Heart left ventricle (tissue), 16 donors: ENCODE measurements around the gene TMEM204. TPM values are rescaled to one million over a fixed set of nuclear protein-coding genes. Genes with fewer than 3 reads are reported as not detected.

Source experiments
- ATAC-seq, 4 donors: fragments of 200-7000 bp; cut with Tn5 transposase; one replicate each; pipeline ENCODE4 v1.9.1; 2020 to 2022; ENCODE audit warnings: moderate library complexity in 4 of 4, mild to moderate bottlenecking in 3 of 4, moderate number of reproducible peaks in 1 of 4
- DNase-seq, 5 donors: peaks; one replicate each; pipeline ENCODE4 v3.0.0-alpha.2; 2020
- H3K27ac ChIP-seq, 12 donors: fragments of 200-600 bp; sonication (generic) in 4 of 12; one replicate each; pipeline versions ENCODE4 v1.5.0 to v1.8.0; 2016 to 2022; ENCODE audit warnings: mild to moderate bottlenecking in 2 of 12
- H3K27me3 ChIP-seq, 9 donors: fragments of 200-600 bp; sonication (generic) in 2 of 9; one replicate each; pipeline versions ENCODE4 v1.5.1 to v1.8.0; 2016 to 2022; ENCODE audit warnings: mild to moderate bottlenecking in 3 of 9
- H3K36me3 ChIP-seq, 9 donors: fragments of 200-600 bp; sonication (generic) in 2 of 9; one replicate each; pipeline versions ENCODE4 v1.5.0 to v1.8.0; 2018 to 2022; ENCODE audit warnings: mild to moderate bottlenecking in 2 of 9
- H3K4me1 ChIP-seq, 12 donors: fragments of 200-600 bp; sonication (generic) in 4 of 12; one replicate each; pipeline versions ENCODE4 v1.5.0 to v1.8.0; 2016 to 2022; ENCODE audit warnings: mild to moderate bottlenecking in 3 of 12
- H3K4me3 ChIP-seq, 12 donors: fragments of 200-600 bp; sonication (generic) in 4 of 12; one replicate each; pipeline versions ENCODE4 v1.5.0 to v1.8.0; 2017 to 2022; ENCODE audit warnings: mild to moderate bottlenecking in 9 of 12, moderate library complexity in 4 of 12
- H3K9me3 ChIP-seq, 12 donors: fragments of 200-600 bp; sonication (generic) in 4 of 12; one replicate each; pipeline versions ENCODE4 v1.5.0 to v1.8.0; 2016 to 2022; ENCODE audit warnings: mild to moderate bottlenecking in 1 of 12
- CTCF ChIP-seq, 12 donors: fragments of 200-600 bp; sonication (generic) in 4 of 12; IDR thresholded peaks; one replicate each; pipeline versions ENCODE4 v1.5.0 to v1.8.0; 2018 to 2022; ENCODE audit warnings: antibody characterized with exemption in 12 of 12, mild to moderate bottlenecking in 5 of 12
- POLR2A ChIP-seq, 2 donors: fragments of 450-650 bp; IDR thresholded peaks; one replicate each; pipeline ENCODE4 v1.6.1; 2017; ENCODE audit warnings: antibody characterized with exemption in 2 of 2, mild to moderate bottlenecking in 2 of 2, moderate library complexity in 2 of 2
- WGBS, 4 donors: extraction: QIAGEN DNeasy Blood & Tissue Kit in 2 of 4; methylation state at CpG; one replicate each; pipeline versions ENCODE4 v1.1.5 to v1.1.7; 2013 to 2018; 5-methylcytosine and 5-hydroxymethylcytosine counted together
- intact Hi-C, 10 donors: fragments of 100-400 bp; cut with DNase I; formaldehyde crosslinking; loops; one replicate each; pipeline versions ENCODE4 v1.11.1 to v1.14.2; 2022
- polyA plus RNA-seq, 2 donors: library from polyadenylated mRNA; stranded (reverse); fragments of 200-250 nt; gene quantifications; one replicate each; pipeline ENCODE4 v1.2.3, GENCODE V29; 2013
- total RNA-seq, 9 donors: library from RNA; depleted of rRNA in 2 of 9; stranded (reverse); fragments of >200 nt in 2 of 9; fragmentation: NEBNext Ultra II Directional in 3 of 9; extraction: Animal tissue kit (Norgen Biotek cat#: 25700) in 3 of 9; gene quantifications; one replicate each; pipeline versions ENCODE4 v1.1.0 to v1.2.4, GENCODE V29; 2016 to 2023
- donor health status: ischemic (EF 13 %, LVEDD 7.1; RV severe dilation, severe dysfunction).
- donor health status: healthy with polysubstance abuse.
- donor health status: DM: no; HTN: yes; CAD: no.
- donor health status: DM: no; HTN: no; CAD: no.
- donor health status: ischemic (EF 25% LVEDD 6.9; RV normal size, moderate dysfunction).
- donor health status: ischemic (EF 25% LVEDD 5.7; RV mildly dilated, moderate dysfunction).
- donor health status: healthy.
- donor health status: DM: yes; HTN: yes; CAD: no.
- donor health status: ischemic (EF 35%, LVEDD 5.7; RV mildly dilated, moderate dysfunction).
- donor health status: nonischemic (EF 11% LVEDD 7.7; RV severe dilation, severe dysfunction).
- donor health status: DM: yes; HTN: yes; CAD: no.
- donor health status: PGD.
- donor health status: ischemic (EF 29% LVEDD 5.4; RV normal size, mild dysfunction).
- donor health status: nonischemic (EF 23%, LVEDD 6.1; RV moderate dilation, normal function).

Gene TMEM204
- total and polyA plus RNA-seq, 11 donors = 14.0 to 64.2 (median 20.2) TPM

GRCh38 chr16:1554826-1555445 lies 21.5 kb downstream of the TMEM204 start:
- H3K4me3 ChIP-seq = no peak overlapping the region
- TF ChIP-seq CTCF (IDR thresholded peaks at IDR 0.05) (no peak), POLR2A (IDR thresholded peaks at IDR 0.05) (no peak)
- 93 to 95% (median 94%) methylated on average over 33 to 34 of the region's 34 CpGs for WGBS, 4 donors
- no peak overlapping the region for H3K27ac ChIP-seq
- H3K9me3 ChIP-seq = no peaks in the 10 kb centered on the region
- ATAC-seq = no peak
- intact Hi-C loops = loop anchor here in 2 of 10 donors (5.0 kb wide), 2 partner anchors 52 to 57 kb away; partner anchors contain the start of genes CRAMP1 (in 1 of the 2) and IFT140 (in 1 of the 2)
- H3K36me3 ChIP-seq = peaks cover 0 to 94% (median 60%) of the 10 kb centered on the region in 9 donors
- H3K4me1 ChIP-seq = peaks cover 6 to 44% (median 32%) of the 10 kb centered on the region in 12 donors
- DNase-seq = no peak
- no peaks in the 10 kb centered on the region for H3K27me3 ChIP-seq

- no peak overlapping the region for H3K27ac ChIP-seq
These were observed 22.8 kb downstream of the TMEM204 start for GRCh38 chr16:1556254-1556653.

GRCh38 chr16:1557074-1557473 lies 23.6 kb downstream of the TMEM204 start:
- DNase-seq = no peak
- intact Hi-C loops = loop anchor here in 1 of 10 donors (5.0 kb wide), 1 partner anchor 50 kb away; no protein-coding TSS in a partner anchor
- TF ChIP-seq POLR2A (IDR thresholded peaks at IDR 0.05) (no peak), CTCF (IDR thresholded peaks at IDR 0.05) (no peak)
- Histone ChIP-seq H3K36me3 (peaks cover 0 to 95% (median 66%) of the 10 kb centered on the region in 9 donors), H3K4me3 (no peak overlapping the region), H3K27ac (no peak overlapping the region), H3K9me3 (no peaks in the 10 kb centered on the region), H3K27me3 (no peaks in the 10 kb centered on the region), H3K4me1 (peaks cover 0 to 33% (median 12%) of the 10 kb centered on the region in 12 donors)
- no peak for ATAC-seq
- WGBS, 4 donors = 83 to 91% (median 89%) methylated on average over 16 of the region's 16 CpGs

More at GRCh38 chr16:1556254-1556653, 22.8 kb downstream of the TMEM204 start:
- no peaks in the 10 kb centered on the region for H3K27me3 ChIP-seq
- H3K9me3 ChIP-seq = no peaks in the 10 kb centered on the region
- DNase-seq = no peak
- 83 to 92% (median 86%) methylated on average over 13 of the region's 13 CpGs for WGBS, 4 donors
- no peak overlapping the region for H3K4me3 ChIP-seq
- TF ChIP-seq CTCF (IDR thresholded peaks at IDR 0.05) = no peak
- no peak for TF ChIP-seq POLR2A (IDR thresholded peaks at IDR 0.05)
- H3K4me1 ChIP-seq = peaks cover 0 to 37% (median 19%) of the 10 kb centered on the region in 12 donors
- ATAC-seq = no peak
- H3K36me3 ChIP-seq = peaks cover 0 to 95% (median 67%) of the 10 kb centered on the region in 9 donors
- intact Hi-C loops = loop anchor here in 1 of 10 donors (5.0 kb wide), 1 partner anchor 51 kb away; no protein-coding TSS in a partner anchor

GRCh38 chr16:1557576-1557975 lies 24.1 kb downstream of the TMEM204 start:
- DNase-seq (no peak), ATAC-seq (no peak)
- Histone ChIP-seq H3K27ac (no peak overlapping the region), H3K4me1 (peaks cover 0 to 28% (median 9%) of the 10 kb centered on the region in 12 donors), H3K36me3 (peaks cover 0 to 97% (median 68%) of the 10 kb centered on the region in 9 donors), H3K27me3 (no peaks in the 10 kb centered on the region), H3K4me3 (no peak overlapping the region), H3K9me3 (no peaks in the 10 kb centered on the region)
- intact Hi-C loops = loop anchor here in 1 of 10 donors (5.0 kb wide), 1 partner anchor 50 kb away; no protein-coding TSS in a partner anchor
- TF ChIP-seq CTCF (IDR thresholded peaks at IDR 0.05) = no peak
- WGBS, 4 donors = 86 to 94% (median 87%) methylated on average over 11 of the region's 11 CpGs
